SU-DHL-6 (cell line): Measurements from ENCODE around the gene PFN3.

ENCODE experiments used
- H2AFZ ChIP-seq: fragments of 200-600 bp; sonication (generic); 2 replicates; pipeline ENCODE4 v1.6.1; 2014; ENCODE audit warnings: low read depth, mild to moderate bottlenecking, moderate library complexity, mixed read lengths, antibody characterized with exemption, low read length; ENCODE audit not compliant: severe bottlenecking
- H3F3A ChIP-seq: fragments of 200-600 bp; shearing (Covaris generic); 2 replicates; pipeline ENCODE4 v1.6.0; 2016; ENCODE audit warnings: antibody characterized with exemption, mild to moderate bottlenecking; ENCODE audit not compliant: insufficient read depth
- H3K27ac ChIP-seq: fragments of 200-600 bp; sonication (generic); 2 replicates; pipeline ENCODE4 v1.5.1; 2016; ENCODE audit warnings: low read depth, mild to moderate bottlenecking, low read length, moderate library complexity, mixed read lengths
- H3K27me3 ChIP-seq: fragments of 200-600 bp; sonication (generic), shearing (Covaris generic); 2 replicates; pipeline ENCODE4 v1.6.0; 2014; ENCODE audit warnings: mild to moderate bottlenecking, low read length
- H3K36me3 ChIP-seq: fragments of 200-600 bp; sonication (generic); 2 replicates; pipeline ENCODE4 v1.6.1; 2014; ENCODE audit warnings: mild to moderate bottlenecking, low read length, mixed read lengths
- H3K4me2 ChIP-seq: fragments of 300-600, 200-600 bp; shearing (Covaris generic), sonication (generic); 2 replicates; pipeline ENCODE4 v1.6.0; 2014; ENCODE audit warnings: low read length, low read depth, mild to moderate bottlenecking; ENCODE audit not compliant: poor library complexity, severe bottlenecking
- H3K4me3 ChIP-seq: fragments of 200-600 bp; sonication (generic); 2 replicates; pipeline ENCODE4 v1.5.1; 2014; ENCODE audit warnings: antibody characterized with exemption, low read length, mild to moderate bottlenecking, mixed read lengths; ENCODE audit not compliant: insufficient read depth, poor library complexity, severe bottlenecking
- H3K79me2 ChIP-seq: fragments of 200-600 bp; sonication (generic); 2 replicates; pipeline ENCODE4 v1.6.1; 2014; ENCODE audit warnings: mild to moderate bottlenecking, low read length, moderate library complexity; ENCODE audit not compliant: insufficient read depth
- H3K9ac ChIP-seq: fragments of 200-600 bp; sonication (generic); 2 replicates; pipeline ENCODE4 v1.7.0; 2014; ENCODE audit warnings: mild to moderate bottlenecking, low read length
- H3K9me2 ChIP-seq: fragments of 200-600 bp; sonication (generic); replicated peaks from 2 replicates; pipeline ENCODE4 v1.6.1; 2014; ENCODE audit warnings: low read length; ENCODE audit not compliant: insufficient read depth
- H3K9me3 ChIP-seq: fragments of 200-600 bp; sonication (generic); 2 replicates; pipeline ENCODE4 v1.6.1; 2014; ENCODE audit warnings: low read length, mixed read lengths; ENCODE audit not compliant: insufficient read depth
- H4K20me1 ChIP-seq: fragments of 200-600 bp; sonication (generic); 2 replicates; pipeline ENCODE4 v1.6.1; 2014; ENCODE audit warnings: low read depth, mild to moderate bottlenecking, antibody characterized with exemption, low read length, moderate library complexity, mixed read lengths
- CTCF ChIP-seq: fragments of 200-600 bp; sonication (generic); IDR thresholded peaks from one replicate; pipeline ENCODE4 v1.5.1; 2017; ENCODE audit warnings: antibody characterized with exemption, mild to moderate bottlenecking, low read length, moderate library complexity; ENCODE audit not compliant: insufficient read depth, poor library complexity, severe bottlenecking
- EZH2phosphoT487 ChIP-seq: fragments of 200-600 bp; sonication (generic), shearing (Covaris generic); conservative IDR thresholded peaks from 2 replicates; pipeline ENCODE4 v1.6.1; 2018; ENCODE audit warnings: mild to moderate bottlenecking, antibody characterized with exemption, low read length, moderate library complexity, mixed read lengths

Gene PFN3

GRCh38 chr5:177387405-177387804 lies 13.1 kb downstream of the PFN3 start:
- H3K9ac ChIP-seq, result no peak overlapping the region
- no peaks in the 10 kb centered on the region for H3K9me2 ChIP-seq
- H2AFZ ChIP-seq, result no peak overlapping the region
- H3K9me3 ChIP-seq, result no peaks in the 10 kb centered on the region
- TF ChIP-seq CTCF (no peak), EZH2phosphoT487 (no peak)
- no peaks in the 10 kb centered on the region for H3K79me2 ChIP-seq
- H3K4me3 ChIP-seq, result no peak overlapping the region
- 0 out of 2 replicates have a peak, but pooled peaks cover 3% of the 10 kb centered on the region for H3F3A ChIP-seq
- H3K27ac ChIP-seq, result no peak overlapping the region
- no peaks in the 10 kb centered on the region for H3K27me3 ChIP-seq
- H4K20me1 ChIP-seq, result no peaks in the 10 kb centered on the region
- peak overlapping the region; percentile 14 for H3K4me2 ChIP-seq
- no peaks in the 10 kb centered on the region for H3K36me3 ChIP-seq

DNA sequence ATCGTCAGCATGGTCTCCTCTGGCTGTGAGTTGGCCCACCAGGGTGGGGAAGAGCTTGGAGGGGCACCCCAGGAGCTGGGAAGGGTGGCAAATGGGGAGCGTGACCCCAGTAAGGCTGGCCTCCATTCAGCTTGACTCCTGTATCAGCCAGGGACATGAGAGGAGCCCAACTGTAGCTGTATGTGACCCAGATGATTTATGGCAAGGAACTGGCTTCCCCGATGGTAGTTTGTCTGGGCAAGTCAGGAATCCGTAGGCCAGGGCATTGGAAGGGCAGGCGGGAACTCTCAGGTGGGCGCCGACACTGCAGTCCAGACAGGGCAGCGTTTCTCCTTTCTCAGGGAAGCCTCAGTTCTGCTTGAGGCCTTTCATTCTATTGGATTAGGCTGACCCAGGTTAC lies 13.9 kb downstream of the PFN3 start:
- no peak for TF ChIP-seq EZH2phosphoT487
- TF ChIP-seq CTCF, result no peak
- no peak overlapping the region for H3K27ac ChIP-seq
- H3K4me2 ChIP-seq, result peak overlapping the region; percentile 14
- H3K9me3 ChIP-seq, result no peaks in the 10 kb centered on the region
- no peak overlapping the region for H3K4me3 ChIP-seq
- H2AFZ ChIP-seq, result no peak overlapping the region
- no peaks in the 10 kb centered on the region for H3K79me2 ChIP-seq
- H3K9me2 ChIP-seq, result no peaks in the 10 kb centered on the region
- no peaks in the 10 kb centered on the region for H4K20me1 ChIP-seq
- 0 out of 2 replicates have a peak, but pooled peaks cover 3% of the 10 kb centered on the region for H3F3A ChIP-seq
- no peaks in the 10 kb centered on the region for H3K36me3 ChIP-seq
- no peak overlapping the region for H3K9ac ChIP-seq
- H3K27me3 ChIP-seq, result no peaks in the 10 kb centered on the region

DNA sequence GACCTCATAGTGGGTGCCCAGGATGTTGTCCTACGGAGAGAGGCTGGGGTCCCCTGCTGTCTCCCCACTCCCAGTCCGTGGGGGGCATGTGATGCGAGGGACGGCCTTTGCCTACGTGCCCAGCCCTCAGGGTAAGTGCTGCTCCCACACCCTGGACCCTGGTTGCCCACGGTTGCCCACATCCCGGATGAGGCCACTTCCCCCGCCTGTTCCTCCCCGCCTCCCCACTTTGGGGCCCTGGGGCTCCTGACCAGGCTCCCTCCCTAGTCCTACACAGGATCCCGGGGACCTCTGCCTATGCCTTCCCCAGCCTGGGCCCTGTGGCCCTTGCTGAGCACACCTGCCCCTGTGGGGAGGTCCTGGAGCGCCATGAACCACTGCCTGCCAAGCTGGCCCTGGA lies 14.7 kb downstream of the PFN3 start:
- Histone ChIP-seq H3K9me2 (no peaks in the 10 kb centered on the region), H3K27me3 (no peaks in the 10 kb centered on the region), H3F3A (0 out of 2 replicates have a peak, but pooled peaks cover 3% of the 10 kb centered on the region), H3K79me2 (no peaks in the 10 kb centered on the region), H3K4me2 (no peak overlapping the region), H3K4me3 (no peak overlapping the region), H3K27ac (no peak overlapping the region), H3K9ac (no peak overlapping the region), H3K9me3 (no peaks in the 10 kb centered on the region), H2AFZ (no peak overlapping the region), H4K20me1 (no peaks in the 10 kb centered on the region), H3K36me3 (no peaks in the 10 kb centered on the region)
- TF ChIP-seq CTCF (no peak), EZH2phosphoT487 (no peak)
